Activated CD8-positive, alpha-beta memory T cell treated with anti-CD3 and anti-CD28 coated beads for 36 hours (primary cell): ENCODE data around the gene NEU3. TPM values are rescaled to one million over a fixed set of nuclear protein-coding genes. Genes with fewer than 3 reads are reported as not detected.

Experiments
- CTCF ChIA-PET: fragments of 350-600 bp; sonication (Branson Sonifier 250); formaldehyde crosslinking; loops from one replicate; lab custom pipeline; 2021; ENCODE audit warnings: antibody characterized with exemption; lab: Charles Lee
- POLR2A ChIA-PET: fragments of 350-600 bp; sonication (Branson Sonifier 250); formaldehyde crosslinking; loops from one replicate; lab custom pipeline; 2021; ENCODE audit warnings: antibody characterized with exemption; lab: Charles Lee
- total RNA-seq, 2 experiments: library from RNA; stranded (reverse); gene quantifications; one replicate each; pipeline ENCODE4 v1.2.3, GENCODE V29; 2021

The NEU3 gene
- total RNA-seq: 10 to 100 TPM; 15.6 to 15.7 TPM

GRCh38 chr11:74988541-74989259, at the start of gene NEU3:
TSS of gene NEU3 (plus strand) at chr11:74988933. CDS start at chr11:74989061, 128 bp downstream.
- ChIA-PET CTCF (interaction anchor here (1.3 kb wide), 2 partner anchors 23 to 34 kb away, joined by 3 to 4 read pairs; no protein-coding TSS in a partner anchor), POLR2A (interaction anchor here (0.7 kb wide), 2 partner anchors 28 to 56 kb away, joined by 3 read pairs; no protein-coding TSS in a partner anchor)

DNA sequence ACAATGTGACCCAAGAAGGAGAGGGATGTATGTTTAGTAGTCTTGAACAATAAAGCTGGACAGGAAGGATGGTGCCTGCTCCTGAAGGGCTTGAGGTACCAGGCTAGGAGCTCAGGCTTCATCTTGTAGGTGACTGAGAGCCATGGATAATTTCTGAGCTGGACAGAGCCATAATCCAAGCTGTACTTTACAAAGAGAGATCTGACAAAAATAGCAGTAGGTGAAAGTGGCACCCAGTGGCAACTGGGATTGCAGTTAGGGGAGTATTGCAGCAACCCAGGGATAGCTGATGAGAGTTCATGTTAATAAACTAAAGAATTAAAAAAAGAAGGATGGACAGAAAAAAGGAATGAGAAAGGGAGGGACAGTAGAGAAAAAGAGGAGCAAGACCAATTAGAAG, 47.2 kb upstream of the NEU3 start:
- CTCF ChIA-PET: interaction anchor here (1.4 kb wide), 1 partner anchor 11 kb away, joined by 5 read pairs; no protein-coding TSS in a partner anchor
- POLR2A ChIA-PET: no interaction called here

DNA sequence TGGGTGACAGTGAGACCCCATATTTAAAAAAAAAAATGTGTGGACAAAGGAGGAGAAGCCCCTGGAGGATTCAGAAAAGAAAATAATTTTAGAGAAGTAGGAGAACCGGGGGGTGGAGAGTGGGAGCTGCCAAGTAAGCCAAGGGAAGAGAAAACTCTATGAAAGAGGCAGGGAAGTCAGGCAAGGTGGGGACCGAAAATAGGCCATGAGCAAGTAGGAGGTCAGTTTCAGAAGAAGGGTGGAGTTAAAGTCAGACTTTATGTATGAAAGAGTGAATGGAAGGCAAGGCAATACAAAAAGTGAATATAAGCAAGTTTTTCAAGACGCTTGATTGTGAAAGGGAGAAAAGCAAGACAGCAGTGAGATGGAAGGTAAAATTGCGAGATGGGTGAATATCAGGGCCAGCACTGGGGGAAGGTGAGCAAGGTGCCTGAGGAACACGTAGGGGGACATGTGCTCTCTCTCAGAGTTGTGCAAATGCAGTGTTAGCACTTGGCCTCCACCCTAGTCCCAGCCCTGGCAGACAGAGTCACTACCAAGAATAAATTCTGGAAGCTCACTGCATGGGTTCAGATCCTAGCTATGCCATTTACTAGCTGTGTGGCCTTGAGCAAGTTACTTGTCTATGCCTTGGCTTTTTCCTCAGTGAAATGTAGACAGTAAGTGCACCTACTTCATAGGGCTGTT, 46.5 kb upstream of the NEU3 start:
- CTCF ChIA-PET: interaction anchor here (1.4 kb wide), 1 partner anchor 12 kb away, joined by 5 read pairs; no protein-coding TSS in a partner anchor

DNA sequence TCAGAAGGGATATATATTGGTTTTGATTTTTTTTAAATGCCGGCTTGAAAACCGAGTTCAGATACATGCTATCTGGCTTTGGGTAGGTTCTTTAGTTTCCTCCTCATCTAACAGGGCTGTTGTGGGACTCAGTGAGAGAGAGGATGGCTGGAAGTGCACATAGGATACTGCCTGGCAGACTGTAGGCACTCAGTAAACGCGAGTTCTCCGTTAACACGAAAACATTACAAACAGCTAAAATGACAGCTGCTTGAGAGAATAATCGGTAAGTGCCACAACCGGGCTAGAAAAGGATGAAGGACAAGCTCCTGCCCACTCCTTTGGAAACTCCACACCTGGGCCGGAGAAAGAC, 40.2 kb upstream of the NEU3 start:
- ChIA-PET CTCF (interaction anchor here (0.9 kb wide), 1 partner anchor 9 kb away, joined by 3 read pairs; no protein-coding TSS in a partner anchor), POLR2A (interaction anchor here (0.6 to 1.4 kb wide), 2 partner anchors 16 to 176 kb away, joined by 4 to 5 read pairs; no protein-coding TSS in a partner anchor)

More for the DNA sequence above, 46.5 kb upstream of the NEU3 start:
- POLR2A ChIA-PET: no interaction called here

DNA sequence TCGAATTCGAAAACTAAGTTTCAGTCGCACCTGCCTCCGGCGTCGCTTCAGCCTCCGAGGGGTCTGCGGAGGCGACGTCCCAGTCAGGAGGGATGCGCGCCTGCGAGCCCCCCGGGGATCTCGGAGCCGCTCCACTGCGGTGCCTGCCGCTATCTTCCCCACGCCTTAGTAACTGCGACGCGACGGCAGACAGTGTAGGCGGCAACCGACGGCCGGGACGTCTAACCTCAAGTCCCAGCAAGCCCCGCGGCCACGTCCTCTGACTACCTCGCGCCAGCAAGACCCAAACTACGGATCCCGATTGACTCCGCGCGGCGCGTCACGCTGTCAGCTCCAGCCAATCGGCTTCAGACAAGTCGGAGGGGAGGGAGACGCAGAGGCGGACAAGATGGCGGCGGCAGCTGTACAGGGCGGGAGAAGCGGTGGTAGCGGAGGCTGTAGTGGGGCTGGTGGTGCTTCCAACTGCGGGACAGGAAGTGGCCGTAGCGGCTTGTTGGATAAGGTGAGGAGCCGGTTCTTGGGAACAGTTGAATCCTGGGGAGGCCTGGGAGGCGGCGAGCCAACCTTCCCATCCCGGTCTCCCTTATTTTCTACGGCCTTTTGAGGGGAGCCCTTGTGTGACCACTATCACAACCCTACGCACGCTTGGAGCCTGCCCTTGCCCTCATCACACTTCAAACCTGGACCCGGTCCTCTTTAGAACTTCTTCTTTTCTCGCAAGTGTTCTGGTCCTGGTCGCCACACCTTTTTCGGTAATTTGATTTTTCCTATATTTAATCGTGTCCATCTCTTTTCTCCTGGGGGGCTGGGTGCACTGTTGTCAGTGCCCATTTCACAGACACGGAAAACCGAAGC, 39.6 kb upstream of the NEU3 start, which contains the start of the genes SPCS2 and XRRA1:
TSS of gene SPCS2 (plus strand) at position 369 of the 855 bp plus-strand sequence. CDS start at position 389, 20 bp downstream.
TSS of gene XRRA1 (minus strand) at position 194 of the 855 bp plus-strand sequence. CDS start 8,213 bp downstream, outside the sequence.
- CTCF ChIA-PET: interaction anchor here (0.9 kb wide), 1 partner anchor 9 kb away, joined by 3 read pairs; no protein-coding TSS in a partner anchor
- POLR2A ChIA-PET: interaction anchor here (0.6 to 1.4 kb wide), 4 partner anchors 15 to 199 kb away, joined by 3 to 6 read pairs (median 4); no protein-coding TSS in a partner anchor

DNA sequence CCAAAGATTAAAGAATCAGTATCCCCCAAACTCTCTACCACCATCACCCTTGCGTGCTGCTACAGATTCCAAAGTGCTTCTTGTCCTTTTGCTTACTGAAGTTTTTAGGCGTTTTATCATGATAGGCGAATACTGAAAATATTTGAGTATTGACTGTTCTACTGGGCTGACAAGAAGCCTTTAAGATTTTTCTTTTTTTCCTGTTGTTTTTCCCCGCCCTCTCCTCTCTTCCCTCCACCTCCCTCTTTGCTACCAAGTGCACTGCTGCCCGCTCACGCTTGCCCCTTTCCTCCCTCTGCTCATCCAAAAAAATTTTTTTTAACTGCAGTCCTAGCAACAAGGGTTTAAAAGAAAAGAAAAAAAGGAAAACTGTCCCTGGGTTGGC, 39.0 kb upstream of the NEU3 start:
- CTCF ChIA-PET: interaction anchor here (1.3 kb wide), 1 partner anchor 299 kb away, joined by 3 read pairs; no protein-coding TSS in a partner anchor
- POLR2A ChIA-PET: interaction anchor here (1.1 kb wide), 1 partner anchor 199 kb away, joined by 6 read pairs; no protein-coding TSS in a partner anchor

GRCh38 chr11:74950374-74950969, 38.3 kb upstream of the NEU3 start:
- CTCF ChIA-PET: interaction anchor here (1.3 kb wide), 1 partner anchor 298 kb away, joined by 3 read pairs; no protein-coding TSS in a partner anchor
- POLR2A ChIA-PET: no interaction called here

- POLR2A ChIA-PET: no interaction called here
- CTCF ChIA-PET: no interaction called here
These were observed 37.5 kb upstream of the NEU3 start for GRCh38 chr11:74951226-74951625.

DNA sequence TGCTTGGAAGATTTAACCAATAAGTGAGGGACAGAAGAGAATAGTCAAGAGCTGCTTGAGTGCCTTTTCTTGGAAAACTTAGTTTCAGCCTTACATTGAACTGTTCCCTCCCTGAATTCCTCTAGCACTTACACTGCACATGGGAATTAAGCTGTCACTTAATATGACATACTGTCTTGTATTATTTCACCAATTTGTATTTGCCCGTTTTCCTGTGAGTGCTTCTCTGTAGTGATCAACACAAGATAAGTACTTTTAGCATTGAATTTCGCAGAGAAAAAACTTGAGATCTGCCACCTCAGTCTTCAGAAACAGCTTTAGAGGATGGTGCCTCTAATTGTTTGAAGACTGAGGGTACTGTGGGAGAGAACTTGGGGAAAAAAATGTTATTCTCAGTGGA, 36.0 kb upstream of the NEU3 start:
- CTCF ChIA-PET: interaction anchor here (0.6 to 1.0 kb wide), 2 partner anchors 70 to 348 kb away, joined by 3 read pairs; no protein-coding TSS in a partner anchor

GRCh38 chr11:74953451-74953850, 35.3 kb upstream of the NEU3 start:
- ChIA-PET POLR2A (no interaction called here), CTCF (interaction anchor here (1.0 to 1.3 kb wide), 2 partner anchors 31 to 69 kb away, joined by 3 read pairs; no protein-coding TSS in a partner anchor)

More for the DNA sequence above, 36.0 kb upstream of the NEU3 start:
- POLR2A ChIA-PET: no interaction called here

DNA sequence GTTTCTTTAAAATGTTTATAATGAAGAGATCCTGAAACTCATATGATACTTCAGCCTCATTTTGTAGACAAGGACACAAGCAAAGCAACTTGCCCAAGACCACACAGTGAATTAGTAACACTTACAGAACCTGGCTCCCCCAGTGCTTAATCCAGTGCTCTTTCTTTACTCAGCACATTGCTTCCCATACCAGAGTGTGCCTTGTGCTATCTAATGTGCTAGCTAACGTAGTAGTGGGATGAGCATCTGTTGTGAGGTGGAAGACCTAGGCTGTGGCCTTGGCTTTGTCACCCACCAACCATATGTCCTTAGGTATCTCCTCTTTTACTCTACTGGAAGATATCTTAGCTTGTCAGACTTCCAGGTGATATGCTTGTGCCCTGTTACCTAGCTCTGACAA, 34.5 kb upstream of the NEU3 start:
- POLR2A ChIA-PET: no interaction called here
- CTCF ChIA-PET: interaction anchor here (0.5 to 1.3 kb wide), 2 partner anchors 30 to 152 kb away, joined by 3 read pairs; no protein-coding TSS in a partner anchor

DNA sequence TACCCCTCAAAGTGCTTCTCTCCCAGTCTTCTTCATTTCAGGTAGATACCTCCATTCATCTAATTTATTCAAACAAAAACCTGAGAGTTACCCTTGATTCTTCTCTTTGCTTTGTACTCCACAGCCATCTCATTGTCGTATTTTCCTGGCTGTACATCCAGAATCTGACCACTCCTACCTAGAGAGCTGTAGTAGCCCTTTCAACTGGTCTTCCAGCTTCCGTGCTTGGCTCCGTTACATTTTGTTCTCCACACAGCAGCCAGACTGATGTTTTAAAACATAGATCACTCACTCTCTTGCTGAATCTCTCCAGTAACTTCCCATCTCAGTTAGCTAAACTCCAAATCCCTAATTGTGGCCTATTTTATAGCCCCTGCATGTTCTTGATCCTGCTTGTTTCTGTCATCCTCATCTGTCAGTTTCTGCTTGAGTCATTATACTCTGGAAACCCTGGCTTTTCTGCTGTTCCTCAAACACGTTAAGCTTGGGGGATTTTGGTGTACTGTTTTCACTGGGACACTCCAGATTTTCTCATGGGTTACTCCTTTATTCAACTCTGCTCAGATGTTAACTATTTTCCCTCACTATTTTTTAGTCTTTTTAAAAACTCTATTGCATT, 32.2 kb upstream of the NEU3 start:
- ChIA-PET POLR2A (no interaction called here), CTCF (no interaction called here)

DNA sequence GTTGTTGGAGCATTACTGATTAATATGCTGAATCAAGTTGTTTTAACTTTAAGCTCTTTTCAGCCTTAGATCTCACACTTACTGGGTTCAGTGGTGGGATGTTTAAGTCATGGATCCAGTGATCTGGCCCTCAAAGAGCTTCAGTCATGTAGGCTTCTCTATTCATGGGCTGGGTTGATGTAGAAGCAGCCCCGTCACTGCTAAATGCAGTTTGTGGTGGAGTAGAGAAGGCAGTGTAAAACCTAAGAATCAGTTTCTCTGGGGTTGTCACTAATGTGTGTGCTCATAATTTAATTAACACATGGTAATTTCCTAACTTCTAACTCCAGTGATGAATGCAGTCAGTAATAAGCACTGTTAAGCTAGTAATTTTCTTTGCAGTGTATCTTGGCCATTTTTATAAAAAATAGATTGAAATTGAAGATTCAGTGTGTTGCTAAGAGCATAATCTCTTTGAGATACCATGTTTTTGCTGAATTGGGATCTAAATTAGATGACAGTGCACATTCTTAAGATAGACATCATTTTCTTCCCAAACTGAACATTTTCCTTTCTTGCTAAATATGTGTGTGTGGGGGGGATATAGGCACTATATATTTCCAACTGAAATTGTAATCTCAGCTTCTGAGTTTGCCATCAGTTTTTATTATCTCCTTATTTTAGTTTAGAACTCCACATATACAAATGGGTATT, 30.6 kb upstream of the NEU3 start:
- CTCF ChIA-PET: interaction anchor here (1.0 to 1.3 kb wide), 2 partner anchors 9 to 182 kb away, joined by 3 read pairs; partner anchors contain the start of gene XRRA1
- POLR2A ChIA-PET: no interaction called here

DNA sequence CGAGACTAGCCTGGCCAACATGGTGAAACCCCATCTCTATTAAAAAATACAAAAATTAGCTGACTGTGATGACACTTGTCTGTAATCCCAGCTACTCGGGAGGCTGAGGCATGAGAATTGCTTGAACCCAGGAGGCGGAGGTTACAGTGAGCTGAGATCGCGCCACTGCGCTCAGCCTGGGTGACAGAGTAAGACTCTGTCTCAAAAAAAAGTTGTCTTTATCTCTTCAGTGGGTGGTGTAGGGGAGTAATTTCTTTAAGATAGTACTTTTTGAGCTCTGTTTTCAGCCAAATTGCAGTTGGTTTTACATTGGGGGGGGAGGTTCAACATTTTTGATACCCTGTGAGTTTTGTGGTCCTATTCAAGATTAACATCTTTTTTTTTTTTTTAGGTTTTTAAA, 28.6 kb upstream of the NEU3 start:
- ChIA-PET CTCF (interaction anchor here (0.7 kb wide), 1 partner anchor 344 kb away, joined by 5 read pairs; no protein-coding TSS in a partner anchor), POLR2A (interaction anchor here (0.9 to 1.0 kb wide), 2 partner anchors 12 to 29 kb away, joined by 3 read pairs; no protein-coding TSS in a partner anchor)

DNA sequence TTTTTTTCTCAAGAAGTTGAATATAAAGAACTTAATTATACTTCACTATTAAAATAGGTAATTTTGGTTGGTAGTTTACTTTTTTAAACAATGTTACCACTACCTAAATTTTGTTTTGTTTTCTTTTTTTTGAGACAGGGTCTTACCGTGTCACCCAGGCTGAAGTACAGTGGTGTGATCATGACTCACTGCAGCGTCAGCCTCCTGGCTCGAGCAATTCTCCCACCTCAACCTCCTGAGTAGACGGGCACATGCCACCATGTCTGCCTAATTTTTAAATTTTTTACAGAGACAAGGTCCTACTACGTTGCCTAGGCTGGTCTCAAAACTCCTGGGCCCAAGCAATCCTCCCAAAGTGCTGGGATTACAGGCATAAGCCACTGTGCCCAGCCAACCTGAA, 22.1 kb upstream of the NEU3 start:
- CTCF ChIA-PET: interaction anchor here (1.6 kb wide), 1 partner anchor 22 kb away, joined by 4 read pairs; the partner anchor contains the start of gene NEU3
- POLR2A ChIA-PET: no interaction called here

GRCh38 chr11:74970852-74971395, 17.8 kb upstream of the NEU3 start:
- POLR2A ChIA-PET: no interaction called here

More at GRCh38 chr11:74970852-74971395, 17.8 kb upstream of the NEU3 start:
- CTCF ChIA-PET: interaction anchor here (0.9 to 1.3 kb wide), 2 partner anchors 52 to 277 kb away, joined by 3 read pairs; no protein-coding TSS in a partner anchor
